NCI-H1694 (cell line): Measurements from ENCODE around the gene ALG14.
"Not testable (repeated sequence)": the region's sequence is repeated elsewhere in the genome, so short reads cannot be mapped to it uniquely, and the experiment has no call there.

Source experiments
- DNase-seq: peaks from one replicate; lab custom pipeline; 2025; lab: John Stamatoyannopoulos, UW

ALG14 gene

DNA sequence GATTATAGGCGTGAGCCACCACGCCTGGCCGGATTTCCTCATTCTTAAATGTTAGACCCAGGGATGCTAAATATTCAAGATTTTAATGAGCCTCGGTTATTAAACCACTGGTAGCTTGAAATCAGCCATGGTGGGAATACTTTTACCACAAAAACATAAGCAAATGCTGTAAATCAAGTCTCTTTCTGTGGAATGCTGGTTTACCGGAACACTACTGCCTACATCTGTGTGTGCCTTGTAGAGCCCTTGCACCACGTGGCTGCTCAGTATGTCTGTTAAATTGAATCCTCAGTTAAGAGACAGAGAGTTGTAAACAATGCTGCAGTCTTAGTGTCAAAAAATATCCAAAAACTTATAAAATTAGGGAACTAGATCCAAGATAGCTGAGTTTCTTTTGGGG, 119.0 kb downstream of the ALG14 start:
- DNase-seq, result no peak

DNA sequence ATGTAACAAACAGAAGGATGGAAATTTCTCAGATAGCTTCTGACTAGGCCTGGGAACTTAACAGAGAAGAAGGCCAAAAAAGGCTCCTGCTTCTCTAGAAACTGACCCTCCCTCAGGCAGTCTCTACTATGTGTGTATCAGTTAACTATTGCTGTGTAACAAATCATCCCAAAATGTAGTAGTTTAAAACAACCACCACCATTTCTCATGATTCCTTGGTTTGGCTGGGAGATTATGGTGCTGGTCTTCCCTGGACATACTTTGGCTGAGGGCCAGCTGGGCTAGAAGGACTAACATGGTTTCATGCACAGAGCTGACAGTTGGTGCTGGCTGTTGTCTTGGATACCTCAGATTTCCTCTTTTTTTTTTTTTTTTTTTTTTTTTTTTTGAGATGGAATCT, 119.6 kb downstream of the ALG14 start:
- DNase-seq, result no peak

DNA sequence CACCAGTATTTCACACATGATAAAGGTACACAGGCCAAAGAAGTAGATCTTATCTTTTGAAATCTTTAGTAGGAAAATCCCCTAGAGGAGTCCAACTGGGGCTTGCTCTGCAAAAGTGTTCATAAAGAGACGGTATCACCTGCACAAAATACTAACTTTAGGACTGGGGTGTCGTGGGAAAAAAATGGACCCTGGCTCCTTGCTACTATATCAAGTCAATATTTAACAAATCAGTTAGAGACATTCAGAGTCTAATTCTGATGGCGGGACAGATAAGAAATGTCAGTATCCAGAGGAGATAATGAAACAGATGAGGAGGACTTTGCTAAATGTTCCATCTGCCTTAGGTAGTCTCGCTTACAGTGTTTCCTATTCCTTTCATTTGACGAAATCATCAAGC, 120.2 kb downstream of the ALG14 start:
- no peak for DNase-seq

DNA sequence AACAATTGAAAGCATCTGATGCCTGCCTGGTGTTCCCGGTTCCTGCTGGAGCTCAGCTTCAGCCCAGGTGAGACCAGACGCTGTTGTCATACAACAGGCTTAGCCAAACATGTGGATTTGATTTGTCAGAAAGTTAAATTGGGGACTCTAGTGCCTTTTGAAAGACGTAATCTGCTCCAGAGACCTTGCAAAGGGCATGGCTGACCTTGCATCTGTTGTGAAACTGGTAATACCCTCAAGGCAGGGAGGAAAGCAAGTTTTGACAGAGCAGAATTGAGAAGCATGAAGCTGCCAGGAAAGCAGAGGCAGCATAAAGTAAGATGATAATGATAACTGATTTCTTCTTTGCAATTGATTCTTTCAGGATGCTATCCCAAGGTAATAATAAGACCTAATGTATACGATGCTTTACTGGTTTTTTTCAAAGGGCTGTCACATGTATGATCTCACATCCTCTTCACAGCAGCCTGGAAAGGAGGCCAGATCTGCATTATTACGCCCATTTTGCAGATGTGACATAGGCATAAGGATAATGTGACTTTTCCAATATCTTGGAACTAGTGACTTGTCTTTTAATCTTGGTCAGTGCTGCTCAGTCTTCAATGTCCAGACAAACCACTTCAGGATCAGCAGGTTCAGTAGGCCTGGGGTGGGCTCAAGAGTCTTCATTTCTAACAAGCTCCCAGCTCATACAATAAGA, 121.1 kb downstream of the ALG14 start:
- no peak for DNase-seq

DNA sequence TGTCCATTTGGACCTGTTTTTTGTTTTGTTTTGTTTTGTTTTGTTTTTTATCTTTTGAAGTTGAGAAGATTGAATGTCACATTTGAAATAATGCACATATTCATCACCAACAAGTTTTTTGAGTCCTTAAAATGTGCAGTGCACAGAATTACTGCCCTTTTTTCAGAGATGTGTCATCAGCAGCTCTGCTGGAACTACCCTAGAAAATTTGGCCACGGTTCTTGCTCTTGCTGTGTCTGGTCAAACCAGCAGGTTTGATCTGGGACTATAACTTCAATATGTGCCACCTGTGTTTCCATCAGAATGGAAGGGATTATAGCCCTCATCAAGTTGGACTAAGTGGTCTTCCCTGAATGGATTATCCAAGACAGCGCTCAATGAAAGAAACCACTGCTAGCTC, 121.7 kb downstream of the ALG14 start:
- DNase-seq, result no peak

DNA sequence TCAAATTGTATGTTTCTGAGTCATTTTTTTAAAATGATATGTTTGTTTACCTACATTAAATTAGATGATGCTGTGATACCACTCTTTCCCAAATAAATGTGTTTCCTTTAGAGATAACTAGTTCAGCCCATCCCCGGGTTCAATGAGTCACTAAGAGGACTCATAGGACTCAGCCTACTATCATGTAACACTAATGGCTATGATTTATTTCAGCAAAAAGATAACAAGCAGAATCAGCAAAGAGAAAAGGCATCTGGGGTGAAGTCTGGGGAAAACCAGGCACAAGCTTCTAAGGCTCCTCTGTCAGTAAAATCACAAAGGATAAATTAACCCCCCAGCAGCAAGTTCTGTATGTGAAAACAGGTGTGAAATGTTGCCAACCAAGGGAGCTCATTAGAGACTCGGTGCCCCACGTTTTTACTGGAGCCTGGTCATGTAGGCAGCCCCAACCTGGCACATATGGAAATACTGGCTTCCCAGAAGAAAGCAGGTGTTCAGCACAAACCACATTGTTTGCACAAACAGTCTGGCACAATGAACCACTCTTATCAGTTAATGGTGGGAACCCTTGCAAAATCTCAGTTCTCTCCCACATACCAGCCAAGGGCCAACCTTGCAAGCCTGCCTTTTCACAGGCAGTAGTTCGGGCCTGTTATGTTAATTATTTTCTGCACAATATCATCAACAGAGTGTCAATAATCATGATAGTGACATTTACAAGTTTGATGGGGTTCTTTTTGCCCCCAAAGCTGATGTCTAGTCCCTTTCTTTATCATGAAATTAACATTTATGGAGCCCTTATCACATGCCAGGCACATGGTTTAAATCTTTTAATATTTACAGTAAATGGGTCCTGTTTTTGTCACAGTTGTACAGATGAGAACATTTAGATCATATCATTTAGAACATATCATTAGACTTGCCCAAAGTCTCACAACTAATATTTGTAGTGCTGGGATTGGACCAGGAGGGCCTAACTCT, 122.8 kb downstream of the ALG14 start:
- peak; percentile 30 for DNase-seq

DNA sequence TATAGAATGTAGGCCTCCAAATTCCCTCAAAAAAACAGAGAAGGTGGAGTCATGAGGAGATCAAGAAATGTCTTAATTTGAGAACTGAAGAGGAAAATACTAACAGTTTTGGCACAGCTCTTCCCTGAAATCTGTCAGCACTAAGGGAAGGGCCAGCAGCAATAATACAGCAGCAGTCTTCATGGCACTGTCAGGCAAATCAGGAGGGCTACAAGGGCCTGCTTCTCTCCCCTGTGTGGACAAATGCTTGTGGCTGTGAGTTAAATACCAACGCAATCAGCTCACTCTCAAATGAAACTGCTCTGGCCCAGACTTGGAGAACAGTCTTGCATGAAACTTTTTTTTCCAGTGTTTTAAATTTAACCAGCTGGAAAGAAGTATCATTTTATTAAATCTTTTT, 125.3 kb downstream of the ALG14 start:
- DNase-seq, result no peak

DNA sequence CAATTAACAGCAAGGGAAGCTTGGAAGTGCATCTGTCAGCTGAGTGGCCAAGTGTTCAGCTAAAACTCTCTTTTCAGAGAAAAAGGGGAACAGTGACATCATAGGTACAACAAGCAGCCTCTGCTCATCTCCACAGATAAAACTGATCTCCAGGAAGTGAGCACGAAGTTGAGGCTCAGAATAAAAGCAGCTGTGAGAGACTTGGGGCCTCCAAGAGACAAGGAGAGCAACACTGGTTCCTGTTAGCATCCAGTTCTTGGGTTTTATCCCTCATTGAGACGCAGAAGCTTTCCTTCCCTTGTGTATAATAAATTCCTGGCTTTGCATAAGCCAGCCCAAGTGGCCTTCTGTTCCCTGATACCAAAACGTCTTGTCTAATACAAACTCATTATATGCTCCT, 125.9 kb downstream of the ALG14 start:
- DNase-seq, result no peak

DNA sequence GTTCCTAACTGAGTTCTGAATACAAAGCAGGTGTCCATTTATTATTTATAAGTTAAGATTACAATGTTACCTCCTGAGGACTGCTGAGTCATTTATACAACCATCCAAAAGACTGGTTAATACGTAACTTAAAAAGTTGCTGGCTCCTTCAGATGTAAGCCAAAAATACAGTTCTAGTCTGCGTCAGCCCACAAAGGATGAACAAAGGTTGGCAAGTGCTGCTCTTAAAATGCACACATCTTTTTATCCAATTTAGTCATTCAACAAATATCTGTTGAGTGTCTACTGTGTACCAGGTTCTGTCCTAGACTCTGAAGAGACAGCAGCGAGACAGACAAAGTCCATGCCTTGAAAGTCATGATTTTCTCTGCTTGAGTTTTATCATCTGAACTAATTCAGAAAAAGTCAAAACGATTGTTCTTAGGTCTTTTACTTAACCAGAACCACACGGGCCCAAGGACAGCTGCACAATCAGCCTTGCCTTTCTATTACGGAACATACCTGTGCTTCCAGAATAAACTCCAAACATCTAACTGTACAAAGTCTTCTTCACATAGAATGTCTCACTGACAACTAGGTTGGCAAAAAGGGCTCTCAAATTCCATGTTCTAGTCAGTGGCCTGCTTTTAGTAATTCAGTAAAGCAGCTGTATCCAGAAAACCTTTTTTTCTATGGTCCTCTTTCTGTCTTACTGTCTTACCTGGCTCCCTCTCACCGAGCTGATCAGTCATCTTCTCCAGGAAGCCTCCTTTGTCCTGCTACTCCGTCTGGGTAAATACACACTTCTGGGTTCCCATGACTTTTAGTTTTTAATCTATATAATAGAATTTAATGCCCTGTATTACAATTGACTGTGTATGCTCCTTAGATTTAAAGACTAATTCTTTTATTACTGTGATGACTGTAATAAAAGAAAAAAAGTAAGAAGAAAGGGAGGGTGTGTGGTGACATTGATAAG, 130.3 kb downstream of the ALG14 start:
- DNase-seq, result no peak

DNA sequence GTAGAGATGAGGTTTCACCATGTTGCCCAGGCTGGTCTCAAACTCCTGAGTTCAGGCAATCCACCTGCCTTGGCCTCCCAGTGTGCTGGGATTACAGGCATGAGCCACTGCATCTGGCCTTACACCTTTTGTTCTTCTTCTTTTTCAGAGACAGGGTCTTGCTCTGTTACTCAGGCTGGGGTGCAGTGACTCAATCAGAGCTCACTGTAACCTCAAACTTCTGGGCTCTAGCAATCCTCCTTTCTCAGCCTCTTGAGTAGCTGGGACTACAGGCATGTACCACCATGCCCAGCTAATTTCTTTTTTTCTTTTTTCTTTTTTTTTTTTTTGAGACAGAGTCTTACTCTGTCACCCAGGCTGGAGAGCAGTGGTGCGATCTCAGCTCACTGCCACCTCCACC, 131.3 kb downstream of the ALG14 start:
- not testable (repeated sequence) for DNase-seq

DNA sequence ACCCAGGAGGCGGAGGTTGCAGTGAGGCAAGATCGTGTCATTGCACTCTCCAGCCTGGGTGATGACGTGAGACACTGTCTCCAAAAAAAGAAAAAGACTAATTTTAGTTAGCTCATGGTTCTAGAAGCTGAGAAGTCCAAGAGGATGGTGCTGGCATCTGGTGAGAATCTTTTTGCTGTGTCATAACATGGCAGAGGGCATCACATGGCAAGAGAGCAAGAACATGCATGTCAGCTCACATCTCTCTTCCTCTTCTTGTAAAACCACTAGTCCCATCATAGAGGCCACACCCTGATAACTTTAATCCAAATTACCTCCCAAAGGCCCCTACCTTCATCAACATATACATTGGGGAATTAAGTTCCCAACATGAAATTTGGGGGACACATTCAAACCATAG, 132.0 kb downstream of the ALG14 start:
- no peak for DNase-seq

DNA sequence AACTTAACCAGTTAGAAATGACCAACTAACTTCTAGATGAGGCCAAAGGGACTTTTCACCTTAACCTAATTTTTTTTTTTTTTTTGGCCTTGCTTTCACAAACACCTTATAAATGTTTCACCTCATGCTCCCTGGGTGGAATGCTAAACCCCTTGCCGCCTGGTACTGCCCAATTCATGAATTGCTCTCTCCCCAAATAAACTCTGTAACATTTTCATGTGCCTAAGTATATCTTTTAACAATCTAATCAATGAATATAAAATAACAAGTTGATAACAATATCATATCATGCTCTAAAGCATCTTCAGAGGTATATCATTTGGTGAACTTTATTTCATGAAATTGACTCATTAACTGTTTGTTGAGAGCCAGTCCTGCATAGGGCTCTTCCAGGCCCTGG, 134.9 kb downstream of the ALG14 start:
- no peak for DNase-seq

DNA sequence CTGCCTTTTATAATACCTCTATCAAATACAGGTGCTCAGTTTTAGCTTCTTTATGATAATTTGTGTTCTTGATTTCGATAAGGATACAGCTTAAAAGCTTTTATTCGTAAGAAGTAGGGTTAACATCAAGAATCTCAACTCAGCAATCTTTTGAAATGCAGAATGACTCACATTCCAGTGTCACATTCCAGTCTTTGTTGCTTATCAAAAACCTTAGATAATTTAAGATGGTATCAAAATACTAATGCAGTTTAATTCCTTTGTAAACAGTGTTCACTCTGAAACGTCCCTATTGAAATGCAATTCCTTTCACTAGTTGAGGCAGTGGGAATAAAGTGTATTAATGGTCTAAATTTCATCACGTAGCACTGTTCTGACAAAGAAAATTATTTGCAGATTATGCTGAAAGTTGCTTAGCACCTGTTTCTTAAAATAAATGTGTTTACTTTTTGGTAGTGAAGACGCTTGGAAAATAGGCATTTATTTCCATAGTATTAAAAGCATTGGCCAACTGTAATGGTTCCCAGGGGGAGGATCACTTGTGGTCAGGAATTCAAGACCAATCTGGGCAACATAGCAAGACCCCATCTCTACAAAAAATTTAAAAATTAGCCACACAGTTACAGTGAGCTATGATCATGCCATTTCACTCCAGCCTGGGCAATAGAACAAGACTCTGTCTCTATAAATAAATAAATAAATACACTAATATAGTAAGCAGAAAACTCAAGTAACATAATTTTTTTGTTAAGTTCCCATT, 135.7 kb downstream of the ALG14 start:
- no peak for DNase-seq

DNA sequence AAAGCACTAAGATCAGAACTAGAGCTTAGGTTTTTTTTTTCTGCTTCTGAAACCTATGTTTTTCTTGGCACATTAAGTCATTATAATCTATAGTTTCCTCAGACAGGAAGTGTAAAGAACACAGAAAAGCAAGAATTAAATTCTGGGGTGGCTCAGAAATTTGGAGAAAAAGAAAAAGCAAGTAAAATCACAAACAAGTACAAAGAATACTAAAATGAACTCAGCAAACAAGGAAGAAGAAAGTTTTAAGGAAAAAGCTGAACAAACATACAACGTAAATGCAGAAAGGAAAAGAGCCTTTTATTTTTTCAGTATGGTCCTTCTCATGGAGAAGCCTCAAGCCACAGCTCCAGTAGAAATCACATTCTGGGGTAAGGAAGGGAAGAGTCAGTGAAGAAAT, 137.3 kb downstream of the ALG14 start:
- no peak for DNase-seq

DNA sequence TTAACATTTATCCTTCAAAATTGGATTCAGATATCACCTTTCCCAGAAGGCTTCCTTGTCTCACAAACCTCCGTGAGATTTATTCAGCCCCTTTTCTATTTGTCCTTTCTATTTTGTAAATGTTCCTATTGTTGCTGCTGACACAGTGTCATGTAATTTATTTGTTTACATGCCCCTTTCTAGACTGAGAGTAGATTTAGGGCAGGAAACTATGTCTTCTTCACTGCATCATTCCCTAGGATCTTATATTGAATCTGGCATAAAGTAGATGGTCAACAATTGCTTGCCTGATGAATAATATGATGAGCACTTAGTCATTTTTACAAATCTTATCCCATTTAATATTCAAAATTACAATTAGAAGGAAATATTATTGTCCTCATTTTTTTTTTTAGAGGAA, 137.7 kb downstream of the ALG14 start:
- DNase-seq, result no peak

DNA sequence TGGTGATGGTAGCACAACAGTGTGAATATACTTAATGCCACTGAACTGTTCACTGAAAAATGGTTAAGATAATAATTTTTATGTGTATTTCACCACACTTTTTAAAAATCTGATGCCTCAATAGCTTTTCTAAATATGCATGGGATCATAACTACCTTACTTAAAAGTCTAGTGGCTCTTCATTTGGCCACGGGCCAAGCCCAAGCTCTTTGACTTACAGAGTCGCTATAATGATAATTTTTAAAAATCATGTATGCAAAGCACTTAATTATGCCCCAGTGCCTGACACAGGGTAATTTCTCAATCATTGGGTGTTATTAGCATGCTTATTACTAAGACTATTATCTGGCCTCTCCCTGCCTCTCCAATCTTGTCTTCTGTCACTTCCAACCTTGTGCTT, 138.2 kb downstream of the ALG14 start:
- no peak for DNase-seq

DNA sequence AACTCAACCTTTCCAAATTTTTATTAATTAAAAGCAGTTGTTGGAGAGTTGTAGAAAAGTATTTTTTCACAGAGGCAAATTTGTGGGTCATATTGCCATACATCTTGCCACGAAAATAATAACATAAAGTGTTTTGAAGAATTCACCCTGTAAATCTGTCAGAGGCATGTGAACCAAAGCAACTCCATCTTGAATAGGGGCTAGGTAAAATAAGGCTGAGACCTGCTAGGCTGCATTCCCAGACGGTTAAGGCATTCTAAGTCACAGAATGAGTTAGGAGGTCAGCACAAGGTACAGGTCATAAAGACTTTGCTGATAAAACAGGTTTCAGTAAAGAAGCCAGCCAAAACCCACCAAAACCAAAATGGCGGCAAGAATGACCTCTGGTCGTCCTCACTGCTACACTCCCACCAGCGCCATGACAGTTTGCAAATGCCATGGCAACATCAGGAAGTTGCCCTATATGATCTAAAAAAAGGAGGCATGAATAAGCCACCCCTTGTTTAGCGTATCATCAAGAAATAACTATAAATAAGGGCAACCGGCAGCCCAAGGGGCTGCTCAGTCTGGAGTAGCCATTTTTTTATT, 141.4 kb downstream of the ALG14 start:
- DNase-seq, result no peak

DNA sequence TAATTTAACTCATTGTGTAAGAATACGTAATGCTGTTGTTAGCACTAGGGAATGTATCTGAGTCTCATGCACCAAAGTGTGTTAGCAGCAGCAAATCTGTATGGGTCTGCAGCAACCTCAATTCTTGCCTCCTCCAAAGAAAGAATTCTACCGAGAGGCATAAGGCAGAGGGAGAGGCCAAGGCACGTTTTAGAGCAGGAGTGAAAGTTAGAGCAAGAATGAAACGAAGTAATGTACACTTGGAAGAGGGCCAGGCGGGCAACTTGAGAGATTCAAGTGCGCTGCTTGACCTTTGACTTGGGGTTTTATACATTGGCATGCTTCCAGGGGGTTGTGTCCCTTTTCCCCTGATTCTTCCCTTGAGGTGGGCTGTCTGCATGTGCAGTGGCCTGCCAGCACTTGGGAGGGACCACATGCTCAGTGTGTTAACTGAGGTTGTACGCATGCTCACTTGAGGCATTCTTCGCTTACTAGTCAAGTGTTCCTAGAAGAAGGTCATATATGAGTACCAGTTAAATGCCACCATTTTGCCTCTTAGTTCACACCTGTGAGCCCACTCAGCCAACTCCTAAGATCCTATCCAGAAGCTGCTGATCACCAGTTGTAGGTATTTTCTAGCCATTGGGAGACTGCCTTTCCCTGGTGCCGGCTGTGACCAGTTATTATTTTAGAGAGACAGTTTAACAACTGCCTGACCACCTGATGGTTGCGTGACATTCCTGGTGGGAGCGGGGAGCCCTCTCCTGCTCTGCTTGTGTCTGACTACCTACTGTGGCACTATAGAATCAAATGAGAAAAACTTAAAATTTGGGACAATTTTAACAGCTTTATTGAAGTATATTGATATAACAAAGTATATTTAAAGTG, 143.2 kb downstream of the ALG14 start:
- DNase-seq, result no peak

DNA sequence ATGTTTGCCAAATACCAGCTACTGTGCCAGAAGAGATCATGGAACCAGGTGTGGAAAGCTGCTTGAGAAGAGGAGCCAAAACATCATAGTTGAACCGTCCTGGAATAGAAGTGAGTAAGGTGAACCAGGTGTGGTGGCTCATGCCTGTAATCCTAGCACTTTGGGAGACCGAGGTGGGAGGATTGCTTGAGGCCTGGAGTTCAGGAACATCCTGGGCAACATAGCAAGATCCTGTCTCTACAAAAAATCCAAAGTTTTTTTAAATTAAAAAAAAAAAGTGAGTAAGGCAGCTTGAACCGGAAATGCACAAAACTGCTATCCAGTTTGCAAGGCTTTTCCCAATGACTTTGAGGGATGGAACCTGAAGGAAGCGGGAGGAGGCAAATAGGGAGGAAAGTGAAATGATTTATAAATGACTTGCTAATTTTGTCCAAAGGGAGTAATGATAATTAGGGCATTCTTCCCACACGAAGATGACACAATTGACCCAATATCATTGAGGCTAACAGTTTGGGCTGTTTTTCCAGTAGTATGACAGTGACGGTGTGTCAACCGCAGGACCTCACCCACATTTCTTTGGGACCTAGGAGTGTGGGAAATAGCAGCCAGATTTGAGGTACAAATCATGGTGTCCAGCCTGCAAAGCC, 144.3 kb downstream of the ALG14 start:
- DNase-seq, result no peak
